HG02763 (cell line): Measurements from ENCODE around the gene TEC.
A peak's percentile ranks its signal among the peaks of the same experiment; 100 is the strongest.
"Not testable (repeated sequence)": the region's sequence is repeated elsewhere in the genome, so short reads cannot be mapped to it uniquely, and the experiment has no call there.

Experiments used
- ATAC-seq: cut with Tn5 transposase; IDR thresholded peaks from one replicate; pipeline ENCODE4 v1.9.1; 2021; ENCODE audit warnings: mild to moderate bottlenecking, moderate library complexity; ENCODE audit not compliant: unreplicated experiment

Gene TEC

DNA sequence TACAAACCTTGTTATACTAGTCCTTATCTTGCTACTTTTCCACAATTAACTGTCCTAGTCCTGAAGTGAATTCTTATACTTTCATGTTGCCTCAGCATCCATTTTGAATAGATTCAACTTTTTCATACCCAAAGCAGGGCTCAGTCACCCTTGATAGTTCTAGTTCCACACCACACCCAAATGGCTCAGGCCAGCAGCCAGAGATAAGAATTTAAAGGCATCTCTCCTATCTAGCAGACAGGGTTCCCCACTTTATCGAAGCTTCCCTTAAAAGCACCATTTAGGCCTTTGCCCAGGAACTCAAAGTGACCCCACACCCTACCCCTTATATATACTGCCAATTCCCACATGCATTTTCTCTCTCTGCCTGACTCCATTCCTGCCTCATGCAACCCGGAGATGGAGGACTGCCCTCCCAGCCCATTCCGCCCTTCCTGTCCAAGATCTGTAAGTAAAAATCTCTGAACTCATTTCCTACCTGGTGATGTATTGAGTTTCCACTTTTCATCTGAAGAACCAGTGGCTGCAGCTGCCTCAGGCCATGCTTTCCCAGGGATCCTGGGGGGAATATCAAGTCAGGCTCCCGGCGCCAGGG lies 71.9 kb downstream of the TEC start:
- no peak for ATAC-seq

DNA sequence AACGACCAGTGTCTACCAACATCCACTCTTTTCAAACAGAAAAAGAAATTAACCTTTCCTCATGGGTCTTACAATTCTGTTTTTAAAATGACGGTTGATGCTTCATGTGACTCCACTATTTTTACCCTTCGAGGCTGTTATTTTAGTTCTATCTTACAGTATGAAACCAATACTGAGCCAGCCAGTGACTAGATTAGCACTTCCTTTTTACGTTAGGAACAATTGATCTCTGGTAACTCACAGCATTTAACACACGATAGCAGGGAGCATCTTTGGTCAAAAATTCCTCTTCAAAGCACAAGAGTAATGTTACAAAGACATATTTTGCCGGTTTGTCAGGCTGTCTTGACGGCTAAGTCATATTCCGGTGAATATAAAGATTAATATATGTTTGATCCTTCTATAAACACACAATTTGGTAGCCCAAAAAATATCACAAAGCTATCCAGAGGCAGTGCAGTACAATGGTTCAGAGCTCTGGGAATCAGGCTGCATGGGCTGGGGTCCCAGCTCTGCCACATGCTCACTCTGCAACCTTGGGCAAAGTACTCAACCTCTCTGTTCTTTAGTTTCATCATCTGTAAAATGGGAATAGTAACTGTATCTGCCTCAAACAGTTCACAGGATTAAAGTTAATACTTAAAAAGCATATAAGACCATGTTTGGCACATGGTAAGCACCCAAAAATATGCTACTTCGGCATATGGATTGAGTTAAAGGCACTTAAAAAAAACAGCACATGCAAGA lies 72.7 kb downstream of the TEC start:
- ATAC-seq, result peak; percentile 63

DNA sequence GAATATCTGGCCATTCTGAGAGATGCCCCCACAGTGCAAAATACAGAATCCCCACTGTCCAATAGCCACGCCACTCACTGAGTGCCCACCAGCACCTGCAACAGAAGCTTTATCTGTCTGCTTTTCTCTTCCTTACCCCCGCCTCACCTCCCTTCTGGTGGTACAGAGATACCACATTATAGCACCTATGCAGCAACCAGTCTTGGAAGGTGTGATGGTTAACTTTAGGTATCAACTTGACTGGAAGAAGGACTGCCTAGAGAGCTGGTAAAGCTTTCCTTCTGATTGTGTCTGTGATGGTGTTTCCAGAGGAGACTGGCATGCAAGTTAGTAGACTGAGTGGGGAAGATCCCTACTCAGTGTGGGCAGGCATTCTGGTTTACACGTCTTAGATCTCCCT lies 73.8 kb downstream of the TEC start:
- no peak for ATAC-seq

DNA sequence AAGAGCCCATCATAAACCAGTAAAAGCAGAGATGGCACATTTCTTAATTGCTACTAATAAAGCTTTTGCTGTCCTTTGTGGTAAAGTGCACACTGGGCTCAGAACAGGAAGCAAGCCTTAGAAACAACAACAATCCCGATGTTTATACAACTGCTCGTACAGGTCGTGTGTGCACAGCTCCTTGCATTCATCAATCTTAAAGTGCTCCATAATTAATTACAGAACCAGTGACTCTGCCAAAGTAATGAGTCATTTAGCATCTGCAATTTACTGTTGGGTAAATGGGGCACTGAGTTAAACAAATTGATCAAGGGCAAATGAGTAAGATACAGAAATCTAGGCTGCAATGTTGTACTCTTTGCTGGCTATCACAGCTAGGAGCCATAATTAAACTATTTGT lies 74.3 kb downstream of the TEC start:
- ATAC-seq, result no peak

DNA sequence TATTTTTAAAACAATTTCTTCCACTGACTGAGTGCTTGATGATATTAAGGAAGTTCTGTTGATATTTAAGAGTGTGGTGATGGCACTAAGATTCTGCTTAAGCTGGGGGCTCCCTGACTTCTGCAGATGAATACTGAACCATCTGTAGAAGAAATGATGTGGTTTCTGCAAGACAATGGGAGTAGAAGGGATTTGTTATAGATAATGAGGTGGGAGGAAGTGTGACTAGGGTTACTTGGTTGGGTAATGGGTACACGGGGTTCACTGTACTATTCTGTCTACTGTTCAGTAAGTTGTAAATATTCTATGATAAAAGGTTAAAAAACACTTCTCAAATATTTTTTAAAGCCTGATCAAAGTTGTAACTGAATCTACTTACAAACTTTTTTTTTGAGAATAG lies 74.7 kb downstream of the TEC start:
- no peak for ATAC-seq

DNA sequence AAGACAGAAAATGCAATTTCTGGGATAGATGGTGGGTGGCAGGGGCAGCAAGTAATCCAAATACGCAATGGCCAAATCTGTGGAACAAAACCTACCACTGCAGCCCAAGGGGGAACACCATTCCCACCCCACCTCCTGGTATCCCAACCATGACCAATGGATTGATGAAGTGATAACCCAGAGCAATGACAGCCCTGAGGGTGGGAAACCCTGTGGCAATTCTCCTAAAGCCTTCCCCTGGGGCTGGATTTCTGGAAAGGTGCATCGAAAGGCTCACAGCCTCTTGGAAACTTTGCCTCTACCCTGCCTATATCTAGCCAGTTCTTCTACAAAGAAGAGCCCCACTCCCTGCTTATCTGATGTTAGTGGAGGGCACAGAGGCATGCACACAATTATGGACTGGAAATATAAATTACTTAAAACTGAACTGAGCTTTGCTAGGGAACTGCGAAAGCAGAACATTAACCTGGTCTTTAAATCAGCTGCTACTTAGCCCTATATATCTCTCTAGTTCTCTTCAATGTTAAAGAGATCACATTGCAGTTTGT lies 75.6 kb downstream of the TEC start:
- no peak for ATAC-seq

DNA sequence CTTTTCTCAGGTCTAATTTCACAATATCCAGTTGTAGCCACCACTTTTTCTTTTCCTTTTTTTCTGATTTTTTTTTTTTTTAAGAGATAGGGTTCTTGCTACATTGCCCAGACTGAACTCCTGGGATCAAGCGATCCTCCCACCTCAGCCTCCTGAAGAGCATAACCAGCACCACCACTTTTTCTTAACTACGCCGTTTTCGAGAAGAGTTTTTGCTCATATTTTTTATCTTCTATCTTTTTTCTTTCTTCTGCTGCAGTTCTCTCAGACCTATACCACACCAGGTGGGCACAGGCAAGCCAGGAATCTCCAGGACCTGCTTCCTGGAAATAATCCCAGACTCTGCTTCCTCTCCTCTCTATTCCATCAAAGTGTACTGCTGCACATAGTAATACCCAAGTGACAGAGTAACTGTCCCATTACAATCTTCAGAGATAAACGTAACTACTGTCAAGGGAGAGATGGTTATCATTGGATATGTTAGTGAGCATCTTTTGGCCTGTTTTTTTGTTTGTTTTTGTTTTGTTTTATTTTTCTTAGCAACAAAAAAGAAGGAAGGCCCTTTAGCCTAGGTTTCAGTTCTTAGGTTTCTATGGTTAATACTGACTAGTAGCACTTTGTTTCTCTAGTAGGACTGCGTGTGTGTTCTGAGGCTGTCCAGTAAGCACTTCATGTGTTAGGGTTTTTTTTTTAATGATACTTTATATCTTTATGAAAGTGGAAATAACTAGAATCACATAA lies 76.4 kb downstream of the TEC start:
- no peak for ATAC-seq

DNA sequence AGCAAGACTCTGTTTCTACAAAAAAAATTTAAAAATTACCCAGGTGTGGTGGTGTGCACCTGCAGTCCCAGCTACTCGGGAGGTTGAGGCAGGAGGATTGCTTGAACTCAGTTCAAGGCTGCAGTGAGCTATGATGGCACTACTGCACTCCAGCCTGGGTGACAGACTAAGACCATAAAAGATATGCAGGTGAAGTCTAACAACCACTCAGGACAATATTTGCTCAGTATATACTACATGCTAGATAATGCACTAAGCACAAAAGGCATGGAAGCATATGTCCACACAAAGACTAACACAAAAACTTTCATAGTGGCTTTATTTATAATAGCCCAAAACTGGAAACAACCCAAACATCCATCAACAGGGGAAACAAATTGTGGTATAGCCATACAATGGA lies 77.9 kb downstream of the TEC start:
- ATAC-seq, result no peak

DNA sequence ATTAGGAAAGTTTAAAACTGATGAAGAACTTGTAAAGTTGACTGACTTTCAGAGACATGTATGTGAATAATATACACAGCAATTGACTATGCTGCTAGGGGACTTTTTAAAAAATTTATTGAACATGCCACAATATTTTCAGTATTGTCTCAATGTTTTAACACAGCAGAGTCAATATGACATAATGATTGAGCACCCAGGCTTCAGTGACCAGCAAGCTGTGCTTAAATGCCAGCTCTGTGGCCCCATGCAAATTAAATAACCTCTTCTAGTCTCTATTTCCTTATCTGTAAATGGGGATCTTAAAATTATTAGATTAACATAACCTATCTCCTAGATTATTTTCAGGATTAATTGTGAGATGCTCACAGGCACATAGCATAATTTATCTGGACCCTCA lies 78.8 kb downstream of the TEC start:
- peak; percentile 41 for ATAC-seq

DNA sequence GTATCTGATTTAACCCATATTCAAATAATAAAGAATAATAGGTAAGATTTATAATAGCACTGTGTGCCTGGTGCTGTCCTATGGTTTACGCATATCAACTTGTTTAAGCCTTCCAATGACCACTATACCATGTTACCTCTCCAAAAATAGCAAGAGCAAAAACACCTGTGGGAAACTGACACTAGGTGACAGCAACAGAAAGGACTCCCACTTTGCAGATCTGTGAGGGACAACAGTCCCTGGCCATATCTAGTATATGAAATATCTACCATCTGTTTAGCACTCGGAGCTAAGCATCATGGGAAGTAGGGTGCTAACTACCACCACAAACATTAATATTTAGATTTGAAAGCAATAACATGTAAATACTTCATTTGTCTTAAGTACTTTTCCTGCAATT lies 79.9 kb downstream of the TEC start:
- no peak for ATAC-seq

DNA sequence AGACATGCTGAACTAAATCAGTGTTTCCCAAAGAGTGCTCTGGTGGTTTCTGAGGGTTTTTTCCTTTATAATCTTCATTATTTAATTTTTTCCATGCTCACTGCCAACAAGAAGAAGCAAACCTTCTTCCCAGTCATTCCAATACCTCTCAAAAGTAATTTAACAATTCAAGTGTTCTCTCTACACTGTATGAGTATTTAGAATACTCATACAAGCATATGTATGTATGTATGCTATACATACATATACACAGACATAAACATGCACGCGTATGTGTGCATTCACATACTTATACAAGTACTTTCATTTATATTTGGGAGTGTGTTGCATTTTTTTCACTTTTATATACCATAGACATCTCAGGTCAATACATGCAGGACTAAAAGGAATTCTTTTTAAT lies 81.2 kb downstream of the TEC start:
- no peak for ATAC-seq

DNA sequence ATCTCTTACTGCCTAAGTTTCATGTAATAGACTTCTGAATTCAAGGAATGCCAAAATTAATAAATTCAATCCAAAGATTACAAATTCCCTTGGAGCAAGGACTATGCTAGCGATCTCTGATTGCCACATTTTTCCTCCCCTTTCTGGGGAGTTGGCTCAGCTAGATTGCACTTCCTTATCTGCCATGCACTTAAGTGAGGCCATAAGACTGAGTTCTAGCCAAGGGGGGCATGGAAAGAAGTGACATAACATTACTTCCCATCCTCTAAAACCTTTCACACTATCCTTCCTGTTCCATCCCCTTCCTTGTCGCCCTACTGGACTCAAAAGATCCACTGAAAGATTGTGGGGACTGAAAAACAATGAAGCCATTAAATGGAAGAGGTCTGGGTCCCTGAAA lies 81.8 kb downstream of the TEC start:
- no peak for ATAC-seq

DNA sequence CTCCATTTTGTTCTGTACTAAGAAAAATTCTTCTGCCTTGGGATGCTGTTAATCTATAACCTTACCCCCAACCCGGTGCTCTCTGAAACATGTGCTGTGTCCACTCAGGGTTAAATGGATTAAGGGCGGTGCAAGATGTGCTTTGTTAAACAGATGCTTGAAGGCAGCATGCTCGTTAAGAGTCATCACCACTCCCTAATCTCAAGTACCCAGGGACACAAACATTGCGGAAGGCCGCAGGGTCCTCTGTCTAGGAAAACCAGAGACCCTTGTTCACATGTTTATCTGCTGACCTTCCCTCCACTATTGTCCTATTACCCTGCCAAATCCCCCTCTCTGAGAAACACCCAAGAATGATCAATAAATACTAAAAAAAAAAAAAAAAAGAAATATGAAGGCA lies 82.6 kb downstream of the TEC start:
- not testable (repeated sequence) for ATAC-seq

DNA sequence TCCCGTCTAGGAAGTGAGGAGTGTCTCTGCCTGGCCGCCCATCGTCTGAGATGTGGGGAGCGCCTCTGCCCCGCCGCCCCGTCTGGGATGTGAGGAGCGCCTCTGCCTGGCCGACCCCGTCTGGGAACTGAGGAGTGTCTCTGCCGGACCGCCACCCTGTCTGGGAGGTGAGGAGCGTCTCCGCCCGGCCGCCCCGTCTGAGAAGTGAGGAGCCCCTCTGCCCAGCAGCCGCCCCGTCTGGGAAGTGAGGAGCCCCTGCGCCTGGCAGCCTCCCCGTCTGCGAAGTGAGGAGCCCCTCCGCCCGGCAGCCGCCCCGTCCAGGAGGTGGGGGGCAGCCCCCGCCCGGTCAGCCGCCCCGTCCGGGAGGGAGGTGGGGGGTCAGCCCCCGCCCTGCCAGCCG lies 83.2 kb downstream of the TEC start:
- not testable (repeated sequence) for ATAC-seq

DNA sequence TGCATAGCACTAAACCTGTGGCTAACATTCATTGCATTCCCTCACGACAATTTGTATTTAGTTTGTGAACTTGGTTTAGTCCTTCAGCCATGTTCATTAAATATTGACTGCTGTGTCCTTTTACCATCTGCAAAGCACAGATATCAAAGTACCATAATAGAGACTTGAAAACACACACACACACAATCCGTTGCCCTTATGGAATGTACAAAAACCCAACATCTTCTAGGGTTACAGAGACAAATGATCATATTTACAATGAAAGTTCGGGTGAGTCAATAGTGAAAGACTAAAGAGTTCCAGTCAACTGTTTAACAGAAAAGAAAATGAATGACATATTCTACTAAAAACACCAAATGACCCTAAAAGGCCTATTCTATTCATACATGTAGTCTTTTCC lies 84.8 kb downstream of the TEC start:
- no peak for ATAC-seq

DNA sequence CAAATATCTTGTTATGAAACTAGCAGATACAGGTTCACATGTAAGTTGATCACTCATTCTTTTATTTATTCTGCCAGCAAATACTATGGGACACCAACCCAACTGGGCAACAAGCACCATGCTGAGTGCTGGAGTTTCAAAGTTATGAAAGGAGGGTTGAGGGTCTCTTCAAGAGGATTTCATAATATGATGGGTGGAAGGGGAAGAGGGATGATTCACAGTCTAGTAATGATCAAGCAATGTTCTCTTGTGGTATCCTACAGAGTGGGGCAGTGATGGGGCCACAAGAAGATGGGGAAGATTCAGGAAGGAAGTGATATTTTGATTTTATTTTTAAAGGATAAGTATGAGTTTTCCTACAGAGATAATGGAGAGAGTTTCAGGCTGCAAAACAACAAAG lies 89.4 kb downstream of the TEC start:
- no peak for ATAC-seq

DNA sequence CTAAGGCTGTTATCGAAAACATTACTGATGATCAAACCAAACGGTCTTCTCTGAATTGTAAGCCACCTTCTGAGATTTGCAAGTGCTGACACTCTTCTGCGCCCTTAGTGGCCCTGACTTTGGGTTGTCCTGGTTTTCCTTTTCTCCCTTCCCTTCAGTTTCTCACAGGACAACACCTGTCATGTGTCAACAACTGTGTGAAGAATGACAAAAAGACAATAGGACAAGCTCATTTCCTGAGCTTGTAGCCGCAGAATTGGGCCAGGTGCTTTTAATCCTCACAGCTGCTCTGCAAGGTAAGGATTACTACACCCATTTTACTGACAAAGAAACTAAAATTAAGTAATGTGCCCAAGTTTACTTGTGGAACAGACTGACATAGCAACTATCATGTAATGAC lies 90.7 kb downstream of the TEC start:
- no peak for ATAC-seq

DNA sequence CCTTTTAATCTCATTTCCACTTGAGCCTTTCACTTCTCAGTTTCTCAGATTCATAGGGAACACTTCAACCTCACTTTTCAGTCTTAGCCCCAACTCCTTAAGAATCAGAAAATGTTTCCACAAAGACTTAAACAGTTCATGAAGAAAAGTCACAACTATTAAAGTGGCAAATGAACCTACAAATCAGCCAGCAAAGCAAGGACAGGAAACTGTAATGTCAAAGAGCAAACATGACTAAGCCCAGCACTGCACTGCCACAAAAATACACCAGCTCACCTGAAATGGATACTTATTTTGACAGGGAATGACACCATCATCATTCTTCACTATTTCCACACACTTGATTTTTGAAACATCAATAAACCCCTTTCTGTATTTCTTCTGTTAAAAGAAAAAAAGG lies 93.8 kb downstream of the TEC start:
- no peak for ATAC-seq

DNA sequence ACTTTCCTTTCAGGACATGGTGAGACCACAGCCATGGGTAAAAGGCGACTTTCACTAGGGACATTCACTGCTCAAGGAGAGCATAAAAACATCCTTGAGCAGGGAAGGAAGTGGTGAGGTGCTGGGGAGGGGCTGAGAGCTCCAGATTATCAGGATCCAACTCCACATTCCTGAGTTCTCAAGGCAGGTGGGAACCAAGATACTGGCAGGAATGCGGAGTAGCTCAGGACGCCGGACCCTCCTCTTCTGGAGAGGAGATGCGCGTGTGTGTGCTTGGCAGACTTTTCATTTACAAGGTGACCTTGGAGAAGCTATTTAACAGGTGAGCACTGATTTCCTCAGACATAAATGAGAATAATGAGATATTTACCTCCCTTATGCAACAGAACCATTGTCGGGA lies 94.3 kb downstream of the TEC start:
- no peak for ATAC-seq

DNA sequence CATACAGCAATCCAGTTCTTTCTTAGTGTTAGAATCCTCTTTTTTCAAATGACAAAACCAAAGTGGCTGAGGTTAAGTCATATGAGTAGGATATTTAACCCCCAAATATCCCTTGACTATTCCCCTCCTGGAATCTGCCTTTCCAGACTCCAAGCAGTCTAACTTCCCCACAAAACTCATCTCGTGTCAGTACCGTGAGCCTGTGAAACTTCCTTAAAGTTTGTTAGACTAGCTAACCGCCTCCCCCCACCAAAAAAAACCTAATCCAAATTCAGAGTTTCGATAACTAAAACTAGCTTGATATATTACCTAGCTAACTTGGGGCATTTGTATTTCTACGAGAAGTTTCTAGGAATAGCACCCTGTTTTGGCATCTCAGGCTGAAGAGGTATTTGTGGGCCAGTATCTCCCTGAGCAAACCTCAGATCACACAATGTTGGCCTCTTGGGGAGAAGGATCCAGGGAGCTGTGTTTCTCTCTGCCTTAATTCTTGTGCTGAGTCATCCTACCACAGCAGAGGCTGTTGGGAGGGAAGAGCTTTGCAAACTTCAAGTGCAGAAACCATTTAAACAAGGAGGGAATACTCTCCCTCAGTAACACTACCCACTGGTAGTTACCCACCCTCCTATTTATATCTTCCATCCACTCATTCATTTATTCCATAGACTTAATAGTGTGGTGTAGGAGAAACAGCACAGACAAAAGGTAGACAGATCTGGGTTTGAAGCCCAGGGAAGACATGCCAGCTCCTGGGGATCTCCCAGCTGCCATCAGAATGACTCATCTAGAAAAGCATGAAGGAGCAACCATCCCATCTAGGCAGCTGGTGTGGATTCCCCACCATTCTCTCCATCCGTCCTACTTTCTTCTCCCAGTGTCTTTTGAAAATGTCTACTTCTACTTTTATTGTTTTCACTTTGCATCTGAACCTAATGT lies 96.3 kb downstream of the TEC start:
- peak; percentile 58 for ATAC-seq

DNA sequence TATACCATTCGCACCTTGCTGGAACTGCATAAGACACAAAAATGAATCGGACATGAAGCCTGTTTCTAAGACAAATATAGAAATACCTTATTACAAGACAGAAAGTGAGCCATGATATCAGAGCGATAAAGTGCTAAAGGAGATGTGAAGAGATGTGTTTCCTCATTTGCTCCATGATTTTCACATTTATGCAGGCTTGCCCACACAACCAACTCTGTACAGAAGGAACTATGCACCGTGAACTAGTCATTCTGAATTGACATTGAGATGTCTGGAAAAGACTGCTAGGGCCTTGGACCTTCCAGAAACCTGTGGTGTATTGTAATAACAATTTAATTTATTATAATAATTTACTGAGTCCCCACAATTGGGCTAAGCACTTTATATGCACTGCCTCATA lies 97.0 kb downstream of the TEC start:
- no peak for ATAC-seq
